OCI-LY3 (cell line): ENCODE results near the gene POLR2H.

Experiments used
- H2AFZ ChIP-seq: fragments of 200-600, 300-600 bp; shearing (Covaris generic); 2 replicates; pipeline ENCODE4 v1.6.0; 2014; ENCODE audit warnings: antibody characterized with exemption, low read depth, low read length
- H3K27ac ChIP-seq: fragments of 200-600, 300-600 bp; sonication (generic); 2 replicates; pipeline ENCODE4 v1.5.1; 2014; ENCODE audit warnings: mild to moderate bottlenecking, low read length, moderate library complexity, mixed read lengths
- H3K27me3 ChIP-seq: fragments of 200-600, 300-600 bp; sonication (generic); 2 replicates; pipeline ENCODE4 v1.6.1; 2014; ENCODE audit warnings: low read depth, low read length, mixed read lengths
- H3K36me3 ChIP-seq: fragments of 200-600, 300-600 bp; sonication (generic); replicated peaks from 2 replicates; pipeline ENCODE3; 2014; ENCODE audit warnings: low read depth, low read length, mixed read lengths
- H3K4me1 ChIP-seq: fragments of 300-600, 200-600 bp; sonication (generic); 2 replicates; pipeline ENCODE4 v1.6.1; 2014; ENCODE audit warnings: low read length, mixed read lengths
- H3K4me2 ChIP-seq: fragments of 200-600, 300-600 bp; sonication (generic); 2 replicates; pipeline ENCODE4 v1.6.1; 2014; ENCODE audit warnings: low read length, mixed read lengths
- H3K4me3 ChIP-seq: fragments of 300-600, 200-600 bp; sonication (generic); 2 replicates; pipeline ENCODE4 v1.5.1; 2014; ENCODE audit warnings: antibody characterized with exemption, mild to moderate bottlenecking, low read length, moderate library complexity
- H3K79me2 ChIP-seq: fragments of 300-600, 200-600 bp; shearing (Covaris generic); 2 replicates; pipeline ENCODE4 v1.6.1; 2014; ENCODE audit warnings: mild to moderate bottlenecking, low read length, mixed read lengths
- H3K9ac ChIP-seq: fragments of 300-600, 200-600 bp; shearing (Covaris generic); 2 replicates; pipeline ENCODE4 v1.6.0; 2014; ENCODE audit warnings: mild to moderate bottlenecking, low read length, moderate library complexity
- H3K9me3 ChIP-seq: fragments of 200-600, 300-600 bp; shearing (Covaris generic); 2 replicates; pipeline ENCODE4 v1.6.1; 2014; ENCODE audit warnings: low read length, mixed read lengths; ENCODE audit not compliant: insufficient read depth
- H4K20me1 ChIP-seq: fragments of 200-600, 300-600 bp; sonication (generic); 2 replicates; pipeline ENCODE4 v1.6.1; 2016; ENCODE audit warnings: low read length, mixed read lengths; ENCODE audit not compliant: insufficient read depth
- CTCF ChIP-seq: fragments of 200-600, 300-600 bp; sonication (generic); IDR thresholded peaks from 2 replicates; pipeline ENCODE4 v1.5.1; 2014; ENCODE audit warnings: antibody characterized with exemption, low read length, low read depth
- EZH2phosphoT487 ChIP-seq: fragments of 200-600 bp; shearing (Covaris generic); IDR thresholded peaks from 2 replicates; pipeline ENCODE4 v1.6.1; 2018; ENCODE audit warnings: antibody characterized with exemption, mixed run types, low read depth

The POLR2H gene

GRCh38 chr3:184414418-184415202 is 53.1 kb downstream of the POLR2H start:
- no peak overlapping the region for H3K4me2 ChIP-seq
- H3K79me2 ChIP-seq = no peaks in the 10 kb centered on the region
- no peak overlapping the region for H3K9ac ChIP-seq
- H3K4me1 ChIP-seq = peaks cover 6% of the 10 kb centered on the region; the same call in 1 of the 2 replicates
- no peak overlapping the region for H2AFZ ChIP-seq
- H3K36me3 ChIP-seq = no peaks in the 10 kb centered on the region
- no peaks in the 10 kb centered on the region for H3K9me3 ChIP-seq
- H3K27ac ChIP-seq = no peak overlapping the region
- H3K27me3 ChIP-seq = no peaks in the 10 kb centered on the region
- TF ChIP-seq EZH2phosphoT487 (no peak), CTCF (no peak)
- H4K20me1 ChIP-seq = no peaks in the 10 kb centered on the region
- no peak overlapping the region for H3K4me3 ChIP-seq

GRCh38 chr3:184415203-184415490 is 53.6 kb downstream of the POLR2H start:
- no peaks in the 10 kb centered on the region for H3K36me3 ChIP-seq
- TF ChIP-seq EZH2phosphoT487 = no peak
- no peak for TF ChIP-seq CTCF
- H2AFZ ChIP-seq = no peak overlapping the region
- H3K4me2 ChIP-seq = no peak overlapping the region
- H3K9me3 ChIP-seq = no peaks in the 10 kb centered on the region
- no peaks in the 10 kb centered on the region for H3K79me2 ChIP-seq
- no peak overlapping the region for H3K9ac ChIP-seq
- H4K20me1 ChIP-seq = no peaks in the 10 kb centered on the region
- no peaks in the 10 kb centered on the region for H3K27me3 ChIP-seq
- no peak overlapping the region for H3K27ac ChIP-seq
- H3K4me1 ChIP-seq = peaks cover 6% of the 10 kb centered on the region; the same call in 1 of the 2 replicates
- no peak overlapping the region for H3K4me3 ChIP-seq

GRCh38 chr3:184417619-184418327 is 56.3 kb downstream of the POLR2H start:
- Histone ChIP-seq H3K9ac (no peak overlapping the region), H3K4me2 (peak overlapping the region; percentile 47), H2AFZ (peak overlapping the region; percentile 74; the same call in 1 of the 2 replicates), H3K36me3 (no peaks in the 10 kb centered on the region), H3K4me1 (peaks cover 6% of the 10 kb centered on the region; the same call in 1 of the 2 replicates), H3K9me3 (peaks cover 3% of the 10 kb centered on the region; the same call in 1 of the 2 replicates), H3K79me2 (no peaks in the 10 kb centered on the region), H3K27ac (no peak overlapping the region), H3K27me3 (peaks cover 6% of the 10 kb centered on the region), H3K4me3 (no peak overlapping the region), H4K20me1 (no peaks in the 10 kb centered on the region)
- TF ChIP-seq CTCF = peak; percentile 83
- no peak for TF ChIP-seq EZH2phosphoT487
